ENCODE results near the gene TP53TG5.
A peak's percentile ranks its signal among the peaks of the same experiment; 100 is the strongest.

TP53TG5 gene

GRCh38 chr20:45378191-45378590 lies at the start of gene TP53TG5:
TP53TG5 (minus strand) TSS chr20:45378325; CDS start chr20:45378236, 89 bp downstream.
- DNase-seq (ENCODE audit: low read depth in 1 of 2, low spot score in 1 of 2): no peak

- DNase-seq (ENCODE audit: low read depth in 1 of 2, low spot score in 1 of 2): no peak
These were observed 49.4 kb upstream of the TP53TG5 start for GRCh38 chr20:45427236-45428149.

- no peak for DNase-seq (ENCODE audit: low read depth in 1 of 2, low spot score in 1 of 2)
These were observed 48.3 kb upstream of the TP53TG5 start for GRCh38 chr20:45426320-45427016.

GRCh38 chr20:45425561-45425960 lies 47.4 kb upstream of the TP53TG5 start:
- no peak for DNase-seq (ENCODE audit: low read depth in 1 of 2, low spot score in 1 of 2)

- DNase-seq (ENCODE audit: low read depth in 1 of 2, low spot score in 1 of 2): no peak
These were observed 45.6 kb upstream of the TP53TG5 start for GRCh38 chr20:45423700-45424099.

GRCh38 chr20:45420125-45420524 lies 42.0 kb upstream of the TP53TG5 start:
- no peak for DNase-seq (ENCODE audit: low read depth in 1 of 2, low spot score in 1 of 2)

GRCh38 chr20:45419188-45420091 lies 41.3 kb upstream of the TP53TG5 start:
- DNase-seq (ENCODE audit: low read depth in 1 of 2, low spot score in 1 of 2): no peak

GRCh38 chr20:45416917-45417316 lies 38.8 kb upstream of the TP53TG5 start:
- no peak for DNase-seq (ENCODE audit: low read depth in 1 of 2, low spot score in 1 of 2)

GRCh38 chr20:45415822-45416637 lies 37.9 kb upstream of the TP53TG5 start, which contains the start of gene PIGT:
PIGT (plus strand) TSS chr20:45416141; CDS start chr20:45416157, 16 bp downstream.
- peak; percentile 64 to 87 for DNase-seq (ENCODE audit: low read depth in 1 of 2, low spot score in 1 of 2)

- DNase-seq (ENCODE audit: low read depth in 1 of 2, low spot score in 1 of 2): no peak
These were observed 35.4 kb upstream of the TP53TG5 start for GRCh38 chr20:45413479-45413878.

GRCh38 chr20:45412653-45413052 lies 34.5 kb upstream of the TP53TG5 start:
- DNase-seq (ENCODE audit: low read depth in 1 of 2, low spot score in 1 of 2): no peak

GRCh38 chr20:45410887-45411286 lies 32.8 kb upstream of the TP53TG5 start:
- no peak for DNase-seq (ENCODE audit: low read depth in 1 of 2, low spot score in 1 of 2)

GRCh38 chr20:45409521-45410272 lies 31.6 kb upstream of the TP53TG5 start:
- DNase-seq (ENCODE audit: low read depth in 1 of 2, low spot score in 1 of 2): no peak

GRCh38 chr20:45408646-45409213 lies 30.6 kb upstream of the TP53TG5 start:
- no peak for DNase-seq (ENCODE audit: low read depth in 1 of 2, low spot score in 1 of 2)

GRCh38 chr20:45407783-45408645 lies 29.9 kb upstream of the TP53TG5 start, which contains the start of gene DBNDD2:
DBNDD2 (plus strand) TSS chr20:45408289; CDS start chr20:45408468, 179 bp downstream.
- no peak for DNase-seq (ENCODE audit: low read depth in 1 of 2, low spot score in 1 of 2)

- no peak for DNase-seq (ENCODE audit: low read depth in 1 of 2, low spot score in 1 of 2)
These were observed 29.1 kb upstream of the TP53TG5 start for GRCh38 chr20:45407067-45407745.

- peak in 1 of 2 donors; percentile 33 for DNase-seq (ENCODE audit: low read depth in 1 of 2, low spot score in 1 of 2)
These were observed 28.3 kb upstream of the TP53TG5 start for GRCh38 chr20:45406260-45407066.

Data from activated CD4-positive, alpha-beta T cell treated with anti-CD3 and anti-CD28 coated beads, Interleukin-2, amount 50 U/mL, for 24 hours (primary cell).